Endothelial cell of umbilical vein (primary cell): ENCODE data around the gene AKAP13. TPM values are rescaled to one million over a fixed set of nuclear protein-coding genes. Genes with fewer than 3 reads are reported as not detected.

Experiments used
- BruUV-seq: library from RNA; stranded (reverse); fragments of 400-500 nt; replicated peaks from 2 replicates; lab custom pipeline; 2021; lab: Mats Ljungman, UMichigan
- CTCF ChIA-PET: fragments of 300-600, 350-600 bp; sonication (Branson Sonifier 250); formaldehyde crosslinking; loops from one replicate; lab custom pipeline; 2021; ENCODE audit warnings: antibody characterized with exemption, inconsistent platforms; lab: Charles Lee
- POLR2A ChIA-PET: fragments of 300-600, 350-600 bp; sonication (Branson Sonifier 250); formaldehyde crosslinking; loops from one replicate; lab custom pipeline; 2021; ENCODE audit warnings: antibody characterized with exemption, inconsistent platforms; lab: Charles Lee
- DNase-seq: peaks from one replicate; pipeline ENCODE4 v3.0.0-alpha.2; 2011; ENCODE audit warnings: low read depth, low spot score
- FAIRE-seq: peaks from 2 replicates; lab custom pipeline; 2011; peaks lifted over from hg19 to GRCh38; lab: Jason Lieb, UNC
- H2AFZ ChIP-seq: 2 replicates; pipeline ENCODE4 v1.6.0; 2012; ENCODE audit warnings: low read depth, low read length, control low read depth, inconsistent platforms
- H3K27ac ChIP-seq: 2 replicates; pipeline ENCODE4 v1.5.1; 2011; ENCODE audit warnings: low read depth, mild to moderate bottlenecking, control low read depth, low read length, moderate library complexity; ENCODE audit not compliant: insufficient read depth
- H3K27me3 ChIP-seq, 2 experiments: 2 replicates each; pipeline versions ENCODE4 v1.6.0 to v1.6.1; 2011; ENCODE audit warnings: low read length in 2 of 2, mixed read lengths in 1 of 2; ENCODE audit not compliant: control insufficient read depth in 2 of 2, insufficient read depth in 2 of 2
- H3K36me3 ChIP-seq, 2 experiments: 2 replicates in 1 of 2; 3 replicates in 1 of 2; pipeline ENCODE4 v1.5.1; 2011; ENCODE audit warnings: low read length in 2 of 2, mild to moderate bottlenecking in 1 of 2, moderate library complexity in 1 of 2; ENCODE audit not compliant: control insufficient read depth in 2 of 2, insufficient read depth in 2 of 2; ENCODE audit errors: extremely low read depth in 1 of 2
- H3K4me1 ChIP-seq: 3 replicates; pipeline ENCODE4 v1.5.1; 2011; ENCODE audit warnings: mild to moderate bottlenecking, low read length; ENCODE audit not compliant: control insufficient read depth, insufficient read depth; ENCODE audit errors: extremely low read depth
- H3K4me2 ChIP-seq: 2 replicates; pipeline ENCODE4 v1.6.1; 2011; ENCODE audit warnings: low read length, control low read depth, mixed read lengths; ENCODE audit not compliant: insufficient read depth
- H3K4me3 ChIP-seq, 3 experiments: fragments of 200-600 bp in 1 of 3; sonication (generic), shearing (Covaris generic) in 1 of 3; replicated peaks in 1 of 3; 2 replicates each; pipeline ENCODE4 v1.5.1; 2011 to 2016; ENCODE audit warnings: control low read depth in 3 of 3, low read length in 3 of 3, mild to moderate bottlenecking in 2 of 3, inconsistent platforms in 1 of 3, low read depth in 1 of 3, moderate library complexity in 1 of 3; ENCODE audit not compliant: insufficient read depth in 1 of 3
- H3K79me2 ChIP-seq: 2 replicates; pipeline ENCODE4 v1.6.0; 2012; ENCODE audit warnings: low read length, inconsistent platforms; ENCODE audit not compliant: control insufficient read depth, insufficient read depth
- H3K9ac ChIP-seq: replicated peaks from 2 replicates; pipeline ENCODE3; 2011; ENCODE audit warnings: low read length, control low read depth; ENCODE audit not compliant: insufficient read depth; ENCODE audit errors: extremely low read depth
- H3K9me1 ChIP-seq: replicated peaks from 3 replicates; pipeline ENCODE4 v1.6.0; 2011; ENCODE audit warnings: mild to moderate bottlenecking, low read length; ENCODE audit not compliant: control insufficient read depth, insufficient read depth; ENCODE audit errors: extremely low read depth
- H3K9me3 ChIP-seq: replicated peaks from 2 replicates; pipeline ENCODE4 v1.5.1; 2012; ENCODE audit warnings: low read length, inconsistent platforms; ENCODE audit not compliant: control insufficient read depth, insufficient read depth
- H4K20me1 ChIP-seq: replicated peaks from 2 replicates; pipeline ENCODE3; 2011; ENCODE audit warnings: mild to moderate bottlenecking, low read length; ENCODE audit not compliant: control insufficient read depth, insufficient read depth; ENCODE audit errors: extremely low read depth
- EZH2 ChIP-seq: IDR thresholded peaks from 2 replicates; pipeline ENCODE4 v1.6.1; 2012; ENCODE audit warnings: borderline replicate concordance, low read depth, mild to moderate bottlenecking, moderate library complexity, low read length, inconsistent platforms; ENCODE audit not compliant: severe bottlenecking
- FOS ChIP-seq: IDR thresholded peaks from 2 replicates; pipeline ENCODE4 v1.6.1; 2011; ENCODE audit warnings: mild to moderate bottlenecking, low read length, moderate library complexity, borderline replicate concordance; ENCODE audit not compliant: insufficient read depth
- GATA2 ChIP-seq: IDR thresholded peaks from 2 replicates; pipeline ENCODE4 v1.7.0; 2011; ENCODE audit warnings: low read depth, mild to moderate bottlenecking, moderate library complexity, mixed read lengths, low read length; ENCODE audit not compliant: insufficient read length, insufficient read depth
- JUN ChIP-seq: IDR thresholded peaks from 2 replicates; pipeline ENCODE4 v1.6.1; 2011; ENCODE audit warnings: borderline replicate concordance, low read depth; ENCODE audit not compliant: insufficient read length, insufficient read depth
- MYC ChIP-seq: IDR thresholded peaks from one replicate; pipeline ENCODE4 v1.6.1; 2011; ENCODE audit warnings: mild to moderate bottlenecking, low read depth, low read length
- POLR2A ChIP-seq: IDR thresholded peaks from 2 replicates; pipeline ENCODE4 v1.6.1; 2012; ENCODE audit warnings: low read depth, mild to moderate bottlenecking, control low read depth, low read length
- POLR2AphosphoS5 ChIP-seq: IDR thresholded peaks from 2 replicates; pipeline ENCODE4 v1.6.1; 2012; ENCODE audit warnings: low read depth, mild to moderate bottlenecking, control low read depth, low read length, moderate library complexity; ENCODE audit not compliant: insufficient read depth
- dilution Hi-C: fragments of 300-500 bp; cut with MboI; formaldehyde crosslinking; loops from one replicate; pipeline ENCODE4 v1.15.0; 2019; ENCODE audit warnings: low sequenced_read_pairs; ENCODE audit not compliant: extremely low pct_ligation_motif_present
- intact Hi-C: fragments of 100-400 bp; cut with micrococcal nuclease; formaldehyde crosslinking; loops from one replicate; pipeline ENCODE4 v1.10.0; 2022
- polyA plus RNA-seq, 4 experiments: library from polyadenylated mRNA; depleted of rRNA in 3 of 4; stranded (reverse) in 3 of 4; unstranded in 1 of 4; fragments of >200 nt; gene quantifications; 2 replicates each; pipeline versions ENCODE4 v1.2.1 to v1.2.3, GENCODE V29; 2011 to 2012; ENCODE audit warnings: missing spikeins in 1 of 4
- total RNA-seq: library from RNA; stranded (reverse); gene quantifications from 2 replicates; pipeline ENCODE4 v1.2.3, GENCODE V29; 2021
- TF ChIP-seq, protein P1 (sequence below): IDR thresholded peaks from 2 replicates; pipeline ENCODE4 v1.6.1; 2011; ENCODE audit not compliant: insufficient read depth, insufficient read length
- TF ChIP-seq, protein P2 (sequence below), 2 donors: IDR thresholded peaks; 1 replicate in 1 of 2; 2 replicates in 1 of 2; pipeline ENCODE4 v1.5.1; 2011; ENCODE audit warnings: low read length in 2 of 2, mild to moderate bottlenecking in 2 of 2, moderate library complexity in 2 of 2, control low read depth in 1 of 2, inconsistent platforms in 1 of 2, low read depth in 1 of 2; ENCODE audit not compliant: insufficient read depth in 1 of 2; ENCODE audit errors: extremely low read depth in 1 of 2

The AKAP13 gene
- total and polyA plus RNA-seq, 2 donors (not counting 3 experiments of a cell fraction or from before 2014, with no cell fraction given), result 22.8 to 87.8 TPM

DNA sequence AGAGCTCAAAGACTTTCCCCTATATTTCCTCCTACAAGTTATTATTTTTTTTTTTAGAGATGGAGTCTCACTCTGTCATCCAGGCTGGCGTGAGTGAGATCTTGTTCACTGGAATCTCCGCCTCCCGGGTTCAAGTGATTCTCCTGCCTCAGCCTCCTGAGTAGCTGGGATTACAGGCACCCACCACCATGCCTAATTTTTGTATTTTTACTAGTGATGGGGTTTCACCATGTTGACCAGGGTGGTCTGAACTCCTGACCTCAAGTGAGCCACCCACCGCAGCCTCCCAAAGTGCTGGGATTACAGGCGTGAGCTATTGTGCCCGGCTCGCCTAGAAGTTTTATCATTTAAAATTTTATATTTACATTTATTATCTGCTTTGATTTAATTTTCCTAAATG lies 5.9 kb downstream of the AKAP13 start:
- DNase-seq, result no peak
- no peak overlapping the region for H3K4me3 ChIP-seq
- ChIA-PET CTCF (no interaction called here), POLR2A (no interaction called here)
- no peak for TF ChIP-seq FOS
- TF ChIP-seq, protein P1, sequence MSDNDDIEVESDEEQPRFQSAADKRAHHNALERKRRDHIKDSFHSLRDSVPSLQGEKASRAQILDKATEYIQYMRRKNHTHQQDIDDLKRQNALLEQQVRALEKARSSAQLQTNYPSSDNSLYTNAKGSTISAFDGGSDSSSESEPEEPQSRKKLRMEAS, result no peak
- TF ChIP-seq, protein P2, sequence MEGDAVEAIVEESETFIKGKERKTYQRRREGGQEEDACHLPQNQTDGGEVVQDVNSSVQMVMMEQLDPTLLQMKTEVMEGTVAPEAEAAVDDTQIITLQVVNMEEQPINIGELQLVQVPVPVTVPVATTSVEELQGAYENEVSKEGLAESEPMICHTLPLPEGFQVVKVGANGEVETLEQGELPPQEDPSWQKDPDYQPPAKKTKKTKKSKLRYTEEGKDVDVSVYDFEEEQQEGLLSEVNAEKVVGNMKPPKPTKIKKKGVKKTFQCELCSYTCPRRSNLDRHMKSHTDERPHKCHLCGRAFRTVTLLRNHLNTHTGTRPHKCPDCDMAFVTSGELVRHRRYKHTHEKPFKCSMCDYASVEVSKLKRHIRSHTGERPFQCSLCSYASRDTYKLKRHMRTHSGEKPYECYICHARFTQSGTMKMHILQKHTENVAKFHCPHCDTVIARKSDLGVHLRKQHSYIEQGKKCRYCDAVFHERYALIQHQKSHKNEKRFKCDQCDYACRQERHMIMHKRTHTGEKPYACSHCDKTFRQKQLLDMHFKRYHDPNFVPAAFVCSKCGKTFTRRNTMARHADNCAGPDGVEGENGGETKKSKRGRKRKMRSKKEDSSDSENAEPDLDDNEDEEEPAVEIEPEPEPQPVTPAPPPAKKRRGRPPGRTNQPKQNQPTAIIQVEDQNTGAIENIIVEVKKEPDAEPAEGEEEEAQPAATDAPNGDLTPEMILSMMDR (IDR thresholded peaks at IDR 0.05; ENCODE audit: extremely low read depth in 1 of 2, insufficient read depth in 1 of 2, low read depth in 1 of 2, low read length in 2 of 2), result no peak
- no peak for TF ChIP-seq EZH2
- TF ChIP-seq POLR2AphosphoS5, result no peak
- TF ChIP-seq GATA2, result no peak
- TF ChIP-seq MYC, result no peak
- TF ChIP-seq JUN, result no peak
- TF ChIP-seq POLR2A, result no peak
- H3K9me3 ChIP-seq, result no peaks in the 10 kb centered on the region
- no peaks in the 10 kb centered on the region for H4K20me1 ChIP-seq
- H3K4me2 ChIP-seq, result no peak overlapping the region
- no peak overlapping the region for H3K27ac ChIP-seq
- no peak overlapping the region for H2AFZ ChIP-seq
- no peak for FAIRE-seq
- peaks cover 8% of the 10 kb centered on the region for H3K4me1 ChIP-seq
- no peaks in the 10 kb centered on the region for H3K27me3 ChIP-seq
- dilution Hi-C loops, result no loop called here
- H3K9me1 ChIP-seq, result no peaks in the 10 kb centered on the region
- no peak overlapping the region for H3K9ac ChIP-seq
- no peaks in the 10 kb centered on the region for H3K36me3 ChIP-seq
- intact Hi-C loops, result no loop called here
- peaks cover 83% of the 10 kb centered on the region for H3K79me2 ChIP-seq
- no TSS peak for BruUV-seq
